ENCODE data around the gene NELFB. TPM values are rescaled to one million over a fixed set of nuclear protein-coding genes. Genes with fewer than 3 reads are reported as not detected.

Gene NELFB
- total RNA-seq, 4 donors from 2014 or later = 26.1 to 41.4 (median 35.2) TPM

DNA sequence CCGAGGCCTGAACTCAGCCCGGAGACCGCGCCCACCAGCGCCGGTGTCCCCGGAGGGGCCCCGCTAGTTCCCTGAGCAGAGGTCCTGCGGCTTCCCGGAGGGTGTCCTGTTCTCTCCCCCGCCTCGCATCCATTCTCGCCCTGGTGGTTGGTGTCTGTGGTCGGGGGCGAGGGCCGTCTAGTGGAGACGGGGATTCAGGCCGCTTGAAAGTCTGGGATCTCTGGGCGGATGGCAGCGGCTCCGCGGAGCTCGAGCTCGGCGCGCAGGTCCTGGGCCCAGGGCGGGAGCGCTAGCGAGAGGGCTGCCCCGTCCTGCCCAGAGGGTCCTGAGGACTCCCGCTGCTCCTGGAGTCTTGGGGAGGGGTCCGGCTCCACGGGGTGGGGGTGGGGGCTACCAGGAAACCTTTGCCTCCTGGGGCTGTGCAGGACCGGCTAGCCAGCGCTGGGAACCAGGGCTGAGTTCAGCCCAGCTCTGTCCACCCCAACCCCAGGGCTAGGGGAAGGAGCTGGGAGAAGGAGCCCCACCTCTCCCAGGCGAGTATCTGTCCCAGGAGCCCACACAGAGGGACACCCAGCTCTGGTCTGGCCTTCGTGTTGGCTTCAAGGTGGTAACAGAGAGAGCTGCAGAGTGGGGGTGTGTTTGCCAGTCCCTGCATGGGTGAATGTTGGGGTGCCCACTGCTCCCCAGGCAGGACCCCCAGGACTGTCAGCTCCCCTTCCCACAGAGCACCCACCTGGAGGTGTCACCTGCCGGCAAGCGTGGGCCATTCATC lies 26.4 kb downstream of the NELFB start:
- 62 to 66% methylated on average over 2 to 7 of the region's 39 CpGs for WGBS, 2 donors
- DNase-seq = no peak
- Histone ChIP-seq H3K9me3 (no peaks in the 10 kb centered on the region), H3K36me3 (peaks cover 0 to 43% (median 0%) of the 10 kb centered on the region in 3 donors), H3K27ac (no peak overlapping the region), H3K27me3 (peaks cover 0 to 50% (median 0%) of the 10 kb centered on the region in 4 donors), H3K4me3 (peak overlapping the region in 1 of 4 donors; percentile 48), H3K4me1 (peaks cover 16 to 42% (median 31%) of the 10 kb centered on the region in 3 donors)
- intact Hi-C loops (cut with DNase I) = no loop called here
- TF ChIP-seq POLR2A (IDR thresholded peaks at IDR 0.05) = no peak
- TF ChIP-seq, protein P1, sequence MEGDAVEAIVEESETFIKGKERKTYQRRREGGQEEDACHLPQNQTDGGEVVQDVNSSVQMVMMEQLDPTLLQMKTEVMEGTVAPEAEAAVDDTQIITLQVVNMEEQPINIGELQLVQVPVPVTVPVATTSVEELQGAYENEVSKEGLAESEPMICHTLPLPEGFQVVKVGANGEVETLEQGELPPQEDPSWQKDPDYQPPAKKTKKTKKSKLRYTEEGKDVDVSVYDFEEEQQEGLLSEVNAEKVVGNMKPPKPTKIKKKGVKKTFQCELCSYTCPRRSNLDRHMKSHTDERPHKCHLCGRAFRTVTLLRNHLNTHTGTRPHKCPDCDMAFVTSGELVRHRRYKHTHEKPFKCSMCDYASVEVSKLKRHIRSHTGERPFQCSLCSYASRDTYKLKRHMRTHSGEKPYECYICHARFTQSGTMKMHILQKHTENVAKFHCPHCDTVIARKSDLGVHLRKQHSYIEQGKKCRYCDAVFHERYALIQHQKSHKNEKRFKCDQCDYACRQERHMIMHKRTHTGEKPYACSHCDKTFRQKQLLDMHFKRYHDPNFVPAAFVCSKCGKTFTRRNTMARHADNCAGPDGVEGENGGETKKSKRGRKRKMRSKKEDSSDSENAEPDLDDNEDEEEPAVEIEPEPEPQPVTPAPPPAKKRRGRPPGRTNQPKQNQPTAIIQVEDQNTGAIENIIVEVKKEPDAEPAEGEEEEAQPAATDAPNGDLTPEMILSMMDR (IDR thresholded peaks at IDR 0.05) = no peak

DNA sequence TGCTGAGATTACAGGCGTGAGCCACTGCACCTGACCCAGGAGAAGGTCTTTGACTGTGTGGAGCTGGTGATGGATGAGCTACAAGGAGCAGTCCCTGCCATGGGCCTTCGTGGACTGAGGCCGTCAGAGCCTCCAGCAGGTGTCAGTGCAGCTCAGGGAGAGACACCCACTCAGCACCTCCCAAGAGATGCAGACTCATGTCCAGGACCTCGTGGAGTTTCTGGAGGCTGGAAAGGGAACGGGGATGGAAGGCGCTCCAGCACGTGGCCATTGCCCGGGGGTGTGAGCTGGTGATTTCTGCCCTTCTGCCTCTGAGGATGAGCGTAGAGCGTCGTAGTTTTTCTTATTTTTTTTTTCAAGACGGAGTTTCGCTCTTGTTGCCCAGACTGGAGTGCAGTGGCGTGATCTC lies 31.9 kb downstream of the NELFB start:
- WGBS, 2 donors = 52 to 75% methylated on average over 7 to 10 of the region's 14 CpGs
- intact Hi-C loops (cut with DNase I) = no loop called here
- Histone ChIP-seq H3K27ac (no peak overlapping the region), H3K4me1 (no peaks in the 10 kb centered on the region), H3K27me3 (peaks cover 0 to 2% (median 0%) of the 10 kb centered on the region in 4 donors), H3K36me3 (peaks cover 0 to 14% (median 0%) of the 10 kb centered on the region in 3 donors), H3K9me3 (no peaks in the 10 kb centered on the region), H3K4me3 (no peak overlapping the region)
- TF ChIP-seq POLR2A (IDR thresholded peaks at IDR 0.05) = no peak
- TF ChIP-seq, protein P1 (IDR thresholded peaks at IDR 0.05) = peak in 5 of 6 experiments; percentile 44 to 78 (median 61)
- DNase-seq = no peak

GRCh38 chr9:137293094-137293481 lies 38.0 kb downstream of the NELFB start:
- 55 to 67% methylated on average over 7 to 8 of the region's 15 CpGs for WGBS, 2 donors
- Histone ChIP-seq H3K36me3 (peaks cover 0 to under 1% (median 0%) of the 10 kb centered on the region in 3 donors), H3K9me3 (peaks cover 0 to 7% (median 5%) of the 10 kb centered on the region in 3 donors), H3K4me3 (no peak overlapping the region), H3K4me1 (peaks cover 15 to 46% (median 21%) of the 10 kb centered on the region in 3 donors), H3K27me3 (peaks cover 0 to 62% (median 1%) of the 10 kb centered on the region in 4 donors), H3K27ac (no peak overlapping the region)
- no peak for TF ChIP-seq POLR2A (IDR thresholded peaks at IDR 0.05)
- TF ChIP-seq, protein P1 (IDR thresholded peaks at IDR 0.05) = no peak
- DNase-seq = no peak
- intact Hi-C loops (cut with DNase I) = loop anchor here (10.0 kb wide), 1 partner anchor 142 kb away; no protein-coding TSS in a partner anchor

DNA sequence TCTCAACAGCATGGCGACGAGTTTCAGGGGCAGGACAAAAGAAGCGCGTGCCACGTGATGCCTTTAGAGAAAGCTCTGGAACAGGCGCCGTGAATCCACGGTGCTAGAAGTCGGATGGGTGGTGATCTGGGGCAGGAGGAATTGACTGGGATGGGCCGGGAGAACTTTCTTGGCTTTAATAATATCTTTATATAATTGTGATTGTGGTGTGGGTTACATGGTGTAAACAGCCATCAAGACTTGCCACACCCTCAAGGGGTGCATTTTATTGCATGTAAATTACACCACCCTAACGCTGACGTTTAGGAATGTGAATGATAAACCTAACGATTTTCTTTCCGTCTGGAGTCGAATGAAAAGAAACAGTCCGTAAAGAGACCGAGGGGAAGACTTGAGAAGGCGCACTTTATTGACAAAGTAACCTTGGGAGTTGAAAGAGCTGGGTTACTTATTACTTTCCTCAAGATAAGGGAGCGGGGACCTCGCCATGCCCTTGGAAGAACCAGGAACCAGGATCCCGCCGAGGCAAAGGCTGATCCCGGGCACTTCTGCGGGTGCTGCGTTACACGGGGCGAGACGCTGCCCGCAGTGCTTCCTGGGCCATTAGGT lies 38.5 kb downstream of the NELFB start:
- DNase-seq = no peak
- intact Hi-C loops (cut with DNase I) = loop anchor here (10.0 kb wide), 1 partner anchor 141 kb away; no protein-coding TSS in a partner anchor
- 37 to 59% methylated on average over 20 to 26 of the region's 29 CpGs for WGBS, 2 donors
- Histone ChIP-seq H3K9me3 (peaks cover 0 to 7% (median 5%) of the 10 kb centered on the region in 3 donors), H3K27ac (no peak overlapping the region), H3K4me3 (peak overlapping the region in 3 of 4 donors; percentile 8 to 24 (median 11)), H3K4me1 (peaks cover 17 to 51% (median 21%) of the 10 kb centered on the region in 3 donors), H3K27me3 (peaks cover 0 to 67% (median 1%) of the 10 kb centered on the region in 4 donors), H3K36me3 (peaks cover 0 to 6% (median 0%) of the 10 kb centered on the region in 3 donors)
- no peak for TF ChIP-seq POLR2A (IDR thresholded peaks at IDR 0.05)
- TF ChIP-seq, protein P1 (IDR thresholded peaks at IDR 0.05) = no peak
